ENCODE measurements around the gene PLEKHA1. TPM values are rescaled to one million over a fixed set of nuclear protein-coding genes. Genes with fewer than 3 reads are reported as not detected.

Gene PLEKHA1
- polyA plus RNA-seq, 1 of the 3 experiments (the other 2 are of a cell fraction) = 8.4 TPM

GRCh38 chr10:122375679-122376160 lies 1.2 kb downstream of the PLEKHA1 start:
- H3K4me2 ChIP-seq = peak overlapping the region; percentile 81
- peak overlapping the region; percentile 74 for H3K9ac ChIP-seq
- no peak for DNase-seq
- H3K4me1 ChIP-seq (ENCODE audit: control insufficient read depth in 1 of 2, insufficient read depth in 2 of 2, low read depth in 1 of 2, low read length in 1 of 2) = peaks cover 2 to 5% of the 10 kb centered on the region in 2 experiments; a peak in 3 of 4 replicates
- 0 out of 2 replicates have a peak, but pooled peaks cover 7% of the 10 kb centered on the region for H4K20me1 ChIP-seq (ENCODE audit: insufficient read depth)
- H3F3A ChIP-seq (replicated peaks; ENCODE audit: insufficient read depth) = no peaks in the 10 kb centered on the region
- no peaks in the 10 kb centered on the region; the same call in 1 of the 2 replicates for H3K9me3 ChIP-seq
- H3K79me2 ChIP-seq (ENCODE audit: insufficient read depth) = peaks cover 53% of the 10 kb centered on the region
- TF ChIP-seq REST (IDR thresholded peaks at IDR 0.05; ENCODE audit: low read depth, low read length) = no peak
- TF ChIP-seq RFX5 (IDR thresholded peaks at IDR 0.05; ENCODE audit: low read length) = no peak
- no peak for TF ChIP-seq EP300 (IDR thresholded peaks at IDR 0.05; ENCODE audit: borderline replicate concordance in 1 of 2, low read depth in 1 of 2, low read length in 1 of 2)
- TF ChIP-seq CTCF (IDR thresholded peaks at IDR 0.05) = no peak
- no peak for TF ChIP-seq FOSL2 (IDR thresholded peaks at IDR 0.05; ENCODE audit: borderline replicate concordance, low read depth)
- TF ChIP-seq RAD21 (IDR thresholded peaks at IDR 0.05; ENCODE audit: low read length) = no peak
- TF ChIP-seq FOXM1 (IDR thresholded peaks at IDR 0.05; ENCODE audit: low read depth) = no peak
- no peak for TF ChIP-seq MXI1 (IDR thresholded peaks at IDR 0.05; ENCODE audit: low read depth, low read length)
- TF ChIP-seq ELF1 (IDR thresholded peaks at IDR 0.05) = no peak
- no peak for TF ChIP-seq CHD2 (IDR thresholded peaks at IDR 0.05; ENCODE audit: low read length, partially characterized antibody)
- no peak for TF ChIP-seq USF2 (IDR thresholded peaks at IDR 0.05; ENCODE audit: borderline replicate concordance, low read depth, low read length)
- no peak for TF ChIP-seq NRF1 (IDR thresholded peaks at IDR 0.05; ENCODE audit: low read depth, low read length)
- no peak for TF ChIP-seq RCOR1 (IDR thresholded peaks at IDR 0.05; ENCODE audit: low read length)
- TF ChIP-seq ZBTB33 (IDR thresholded peaks at IDR 0.05; ENCODE audit: borderline replicate concordance, low read depth) = no peak
- TF ChIP-seq EZH2phosphoT487 (IDR thresholded peaks at IDR 0.05; ENCODE audit: borderline replicate concordance, low read depth) = no peak
- TF ChIP-seq GATA2 (CRISPR knock-in tag; IDR thresholded peaks at IDR 0.05) = no peak
- TF ChIP-seq USF1 (IDR thresholded peaks at IDR 0.05; ENCODE audit: borderline replicate concordance, low read depth) = no peak
- peak overlapping the region; percentile 73 to 89 for H3K4me3 ChIP-seq (ENCODE audit: low read depth in 2 of 2, low read length in 1 of 2)
- H3K9me2 ChIP-seq = no peaks in the 10 kb centered on the region
- ChIA-PET POLR2A (no interaction called here), CTCF (interaction anchor here (3.1 kb wide), 1 partner anchor 60 kb away, joined by 13 read pairs; no protein-coding TSS in a partner anchor)
- H3K27me3 ChIP-seq (ENCODE audit: insufficient read depth) = no peaks in the 10 kb centered on the region
- WGBS (ENCODE audit: low lambda C conversion rate) = under 1% methylated on average over 7 of the region's 7 CpGs
- H2AFZ ChIP-seq (ENCODE audit: low read depth) = peak overlapping the region; percentile 83
- H3K36me3 ChIP-seq (replicated peaks in 1 of 2; ENCODE audit: control insufficient read depth in 1 of 2, insufficient read depth in 2 of 2, low read length in 1 of 2) = peaks cover 0 to 10% of the 10 kb centered on the region in 2 experiments
- H3K27ac ChIP-seq (ENCODE audit: low read depth in 2 of 2, low read length in 1 of 2) = peak overlapping the region; percentile 70 to 84; a peak in 3 of 4 replicates
